HepG2 (cell line): ENCODE data around the gene DPY19L3. TPM values are rescaled to one million over a fixed set of nuclear protein-coding genes. Genes with fewer than 3 reads are reported as not detected.

Experiments used
- CHD2 ChIP-seq: IDR thresholded peaks from 2 replicates; pipeline ENCODE4 v1.6.1; 2011; ENCODE audit warnings: low read depth, low read length, improper control_type of control experiment
- ERF ChIP-seq: IDR thresholded peaks from 2 replicates; pipeline ENCODE4 v1.6.1; 2018; ENCODE audit warnings: missing biosample characterization, missing genetic modification reagents
- GABPA ChIP-seq, 2 experiments: IDR thresholded peaks; 2 replicates each; pipeline ENCODE4 v1.6.1; 2011 to 2016; ENCODE audit warnings: low read depth in 2 of 2, low read length in 1 of 2, missing biosample characterization in 1 of 2, missing genetic modification characterization in 1 of 2
- HCFC1 ChIP-seq: fragments of 150-350 bp; IDR thresholded peaks from 2 replicates; pipeline ENCODE4 v1.6.1; 2014; ENCODE audit warnings: low read depth, low read length
- HMGXB4 ChIP-seq, 2 experiments: sonication (generic) in 1 of 2; formaldehyde crosslinking in 1 of 2; IDR thresholded peaks; 2 replicates each; pipeline versions ENCODE4 v1.4.0 to v1.6.1; 2018 to 2020; ENCODE audit warnings: missing genetic modification reagents in 2 of 2, borderline replicate concordance in 1 of 2, low read depth in 1 of 2, mild to moderate bottlenecking in 1 of 2, missing biosample characterization in 1 of 2
- KAT8 ChIP-seq: IDR thresholded peaks from 2 replicates; pipeline ENCODE4 v1.6.1; 2016; ENCODE audit warnings: missing genetic modification reagents, missing compliant biosample characterization
- KDM5B ChIP-seq: sonication (generic); formaldehyde crosslinking; IDR thresholded peaks from 2 replicates; pipeline ENCODE4 v1.4.0; 2020; ENCODE audit warnings: missing genetic modification reagents, mild to moderate bottlenecking, borderline replicate concordance
- MAZ ChIP-seq, 2 experiments: sonication (generic) in 1 of 2; formaldehyde crosslinking in 1 of 2; IDR thresholded peaks; 2 replicates each; pipeline versions ENCODE4 v1.5.0 to v1.6.1; 2012 to 2020; ENCODE audit warnings: low read depth in 2 of 2, mild to moderate bottlenecking in 2 of 2, borderline replicate concordance in 1 of 2, improper control_type of control experiment in 1 of 2, low read length in 1 of 2, missing genetic modification reagents in 1 of 2, moderate library complexity in 1 of 2
- NFYB ChIP-seq: sonication (generic); formaldehyde crosslinking; IDR thresholded peaks from 2 replicates; pipeline ENCODE4 v1.4.0; 2020; ENCODE audit warnings: missing genetic modification reagents
- RORA ChIP-seq: sonication (generic); formaldehyde crosslinking; IDR thresholded peaks from 2 replicates; pipeline ENCODE4 v1.5.0; 2020; ENCODE audit warnings: mild to moderate bottlenecking, missing genetic modification reagents, moderate library complexity
- SMC3 ChIP-seq: IDR thresholded peaks from 2 replicates; pipeline ENCODE4 v1.6.1; 2011; ENCODE audit warnings: low read length, improper control_type of control experiment
- SP4 ChIP-seq: sonication (generic); formaldehyde crosslinking; IDR thresholded peaks from 2 replicates; pipeline ENCODE4 v1.8.1; 2023; ENCODE audit warnings: mild to moderate bottlenecking, missing genetic modification reagents
- TBP ChIP-seq: sonication (generic); formaldehyde crosslinking; IDR thresholded peaks from 2 replicates; pipeline ENCODE4 v1.5.0; 2020; ENCODE audit warnings: missing genetic modification reagents
- ZFY ChIP-seq: sonication (generic); formaldehyde crosslinking; IDR thresholded peaks from 2 replicates; pipeline ENCODE4 v1.4.0; 2020; ENCODE audit warnings: missing genetic modification reagents
- ZNF160 ChIP-seq: sonication (generic); formaldehyde crosslinking; IDR thresholded peaks from 2 replicates; pipeline ENCODE4 v1.8.0; 2022; ENCODE audit warnings: mild to moderate bottlenecking, inconsistent platforms, missing genetic modification reagents
- ZNF235 ChIP-seq: sonication (generic); formaldehyde crosslinking; IDR thresholded peaks from 2 replicates; pipeline ENCODE4 v1.8.1; 2023; ENCODE audit warnings: mild to moderate bottlenecking, missing genetic modification reagents, borderline replicate concordance
- ZNF274 ChIP-seq: sonication (generic); formaldehyde crosslinking; IDR thresholded peaks from 2 replicates; pipeline ENCODE4 v1.5.1; 2020; ENCODE audit warnings: mild to moderate bottlenecking, missing genetic modification reagents
- ZNF562 ChIP-seq: sonication (generic); formaldehyde crosslinking; IDR thresholded peaks from 2 replicates; pipeline ENCODE4 v1.8.0; 2022; ENCODE audit warnings: missing genetic modification reagents, borderline replicate concordance
- ZNF607 ChIP-seq: sonication (generic); formaldehyde crosslinking; IDR thresholded peaks from 2 replicates; pipeline ENCODE4 v1.5.1; 2020; ENCODE audit warnings: missing genetic modification reagents, mild to moderate bottlenecking, borderline replicate concordance
- ZSCAN31 ChIP-seq: sonication (generic); formaldehyde crosslinking; IDR thresholded peaks from 2 replicates; pipeline ENCODE4 v1.5.0; 2020; ENCODE audit warnings: low read depth, mild to moderate bottlenecking, missing genetic modification reagents
- polyA plus RNA-seq, 8 experiments: library from polyadenylated mRNA; depleted of rRNA in 3 of 8; stranded (reverse) in 7 of 8; unstranded in 1 of 8; fragments of >200 nt; fragmentation: Illumina TruSeq in 4 of 8; extraction: Trizol in 4 of 8; gene quantifications; 2 replicates each; pipeline versions ENCODE4 v1.2.1 to v1.2.3, GENCODE V29; 2011 to 2016; ENCODE audit warnings: low read depth in 4 of 8, missing spikeins in 1 of 8, mixed read lengths in 1 of 8; ENCODE audit not compliant: insufficient read depth in 1 of 8
- total RNA-seq, 5 experiments: library from RNA; depleted of rRNA; stranded (reverse); fragments of >200 nt; fragmentation: Illumina TruSeq; extraction: Trizol; gene quantifications; 2 replicates each; pipeline ENCODE4 v1.2.3, GENCODE V29; 2016; ENCODE audit warnings: low read depth in 1 of 5
- TF ChIP-seq, protein P1 (sequence below): sonication (generic); formaldehyde crosslinking; IDR thresholded peaks from 2 replicates; pipeline ENCODE4 v1.8.0; 2022; ENCODE audit warnings: low read depth, missing genetic modification reagents
- TF ChIP-seq, protein P2 (sequence below): sonication (generic); formaldehyde crosslinking; IDR thresholded peaks from 2 replicates; pipeline ENCODE4 v1.8.0; 2022; ENCODE audit warnings: missing genetic modification reagents, mild to moderate bottlenecking, borderline replicate concordance
- TF ChIP-seq, protein P3 (sequence below): sonication (generic); formaldehyde crosslinking; IDR thresholded peaks from 2 replicates; pipeline ENCODE4 v1.5.0; 2020; ENCODE audit warnings: missing genetic modification reagents

DPY19L3 gene
- total and polyA plus RNA-seq, 2 of the 13 experiments (the other 11 are each of a cell fraction or from before 2014, with no cell fraction given), result 21.6 to 25.2 TPM

DNA sequence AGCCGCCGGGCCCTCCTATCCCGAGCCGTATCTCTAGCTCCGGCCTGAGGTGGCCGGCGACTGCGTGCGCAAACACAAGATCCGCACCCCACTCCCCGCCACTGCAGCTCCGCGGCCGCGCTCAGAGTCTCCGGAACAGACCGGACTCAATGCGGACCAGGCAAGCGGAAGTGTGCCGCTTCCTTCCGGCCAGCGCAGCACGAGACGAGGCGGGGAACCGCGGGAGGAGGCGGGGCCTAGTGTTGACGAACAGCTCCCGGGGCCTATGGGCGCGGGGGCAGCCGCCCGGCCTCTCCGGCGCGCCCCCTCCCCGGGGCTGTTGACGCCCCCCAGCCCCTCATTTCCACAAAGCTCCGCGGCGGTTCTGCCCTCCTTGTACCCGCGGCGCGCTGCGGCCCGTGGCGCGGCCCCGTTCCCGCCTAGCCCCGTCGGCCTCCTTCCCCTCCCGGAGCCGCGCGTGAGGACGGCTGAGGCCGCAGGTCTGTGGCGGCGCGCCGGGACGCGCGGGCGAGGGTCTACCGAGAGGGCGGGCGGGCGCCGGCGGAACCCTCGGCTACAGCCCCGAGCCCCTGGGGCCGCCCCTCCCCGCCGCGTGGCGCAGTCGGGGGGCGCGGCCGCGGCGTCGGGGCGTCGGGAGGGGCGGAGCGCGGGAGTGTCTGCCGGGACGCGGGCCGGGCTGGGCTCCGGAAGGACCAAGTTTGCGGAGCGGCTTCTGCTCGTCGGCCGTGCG, at the start of gene DPY19L3 (continued):
- TF ChIP-seq HMGXB4 (CRISPR knock-in tag; IDR thresholded peaks at IDR 0.05; ENCODE audit: borderline replicate concordance in 1 of 2, low read depth in 1 of 2) (peak; percentile 69 to 86; a peak in 2 of 4 replicates), ZNF607 (no peak), TBP (CRISPR knock-in tag) (no peak), ZNF160 (peak; percentile 34; the same call in 1 of the 2 replicates), ZNF562 (CRISPR knock-in tag) (no peak), MAZ (IDR thresholded peaks at IDR 0.05; ENCODE audit: borderline replicate concordance, low read depth, low read length) (peak; percentile 65; the same call in 1 of the 2 replicates), MAZ (CRISPR knock-in tag; IDR thresholded peaks at IDR 0.05; ENCODE audit: low read depth) (peak; percentile 81), ZNF235 (CRISPR knock-in tag) (0 out of 2 replicates have a peak, but pooled peaks have one; percentile 82), ZSCAN31 (CRISPR knock-in tag) (peak; percentile 53; the same call in 1 of the 2 replicates), SP4 (peak; percentile 88), HCFC1 (peak; percentile 31; the same call in 1 of the 2 replicates), KDM5B (peak; percentile 75; the same call in 1 of the 2 replicates), ERF (CRISPR knock-in tag) (peak; percentile 100), SMC3 (no peak), ZFY (CRISPR knock-in tag) (peak; percentile 89), ZNF274 (CRISPR knock-in tag) (0 out of 2 replicates have a peak, but pooled peaks have one; percentile 44), CHD2 (0 out of 2 replicates have a peak, but pooled peaks have one; percentile 26), GABPA (IDR thresholded peaks at IDR 0.05; ENCODE audit: low read depth, low read length) (peak; percentile 97), GABPA (CRISPR knock-in tag; IDR thresholded peaks at IDR 0.05; ENCODE audit: low read depth) (peak; percentile 94), KAT8 (CRISPR knock-in tag) (peak; percentile 92), RORA (no peak), NFYB (CRISPR knock-in tag) (peak; percentile 86)
- TF ChIP-seq, protein P1, sequence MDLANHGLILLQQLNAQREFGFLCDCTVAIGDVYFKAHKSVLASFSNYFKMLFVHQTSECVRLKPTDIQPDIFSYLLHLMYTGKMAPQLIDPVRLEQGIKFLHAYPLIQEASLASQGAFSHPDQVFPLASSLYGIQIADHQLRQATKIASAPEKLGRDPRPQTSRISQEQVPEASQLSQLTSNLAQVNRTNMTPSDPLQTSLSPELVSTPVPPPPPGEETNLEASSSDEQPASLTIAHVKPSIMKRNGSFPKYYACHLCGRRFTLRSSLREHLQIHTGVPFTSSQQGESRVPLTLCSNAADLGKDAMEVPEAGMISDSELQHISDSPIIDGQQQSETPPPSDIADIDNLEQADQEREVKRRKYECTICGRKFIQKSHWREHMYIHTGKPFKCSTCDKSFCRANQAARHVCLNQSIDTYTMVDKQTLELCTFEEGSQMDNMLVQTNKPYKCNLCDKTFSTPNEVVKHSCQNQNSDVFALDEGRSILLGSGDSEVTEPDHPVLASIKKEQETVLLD, result peak; percentile 74
- TF ChIP-seq, protein P2, sequence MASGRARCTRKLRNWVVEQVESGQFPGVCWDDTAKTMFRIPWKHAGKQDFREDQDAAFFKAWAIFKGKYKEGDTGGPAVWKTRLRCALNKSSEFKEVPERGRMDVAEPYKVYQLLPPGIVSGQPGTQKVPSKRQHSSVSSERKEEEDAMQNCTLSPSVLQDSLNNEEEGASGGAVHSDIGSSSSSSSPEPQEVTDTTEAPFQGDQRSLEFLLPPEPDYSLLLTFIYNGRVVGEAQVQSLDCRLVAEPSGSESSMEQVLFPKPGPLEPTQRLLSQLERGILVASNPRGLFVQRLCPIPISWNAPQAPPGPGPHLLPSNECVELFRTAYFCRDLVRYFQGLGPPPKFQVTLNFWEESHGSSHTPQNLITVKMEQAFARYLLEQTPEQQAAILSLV (CRISPR knock-in tag), result peak; percentile 71; the same call in 1 of the 2 replicates
- TF ChIP-seq, protein P3, sequence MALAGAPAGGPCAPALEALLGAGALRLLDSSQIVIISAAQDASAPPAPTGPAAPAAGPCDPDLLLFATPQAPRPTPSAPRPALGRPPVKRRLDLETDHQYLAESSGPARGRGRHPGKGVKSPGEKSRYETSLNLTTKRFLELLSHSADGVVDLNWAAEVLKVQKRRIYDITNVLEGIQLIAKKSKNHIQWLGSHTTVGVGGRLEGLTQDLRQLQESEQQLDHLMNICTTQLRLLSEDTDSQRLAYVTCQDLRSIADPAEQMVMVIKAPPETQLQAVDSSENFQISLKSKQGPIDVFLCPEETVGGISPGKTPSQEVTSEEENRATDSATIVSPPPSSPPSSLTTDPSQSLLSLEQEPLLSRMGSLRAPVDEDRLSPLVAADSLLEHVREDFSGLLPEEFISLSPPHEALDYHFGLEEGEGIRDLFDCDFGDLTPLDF (CRISPR knock-in tag), result peak; percentile 57; the same call in 1 of the 2 replicates
